Activated naive CD4-positive, alpha-beta T cell treated with anti-CD3 and anti-CD28 coated beads, Interleukin-2, amount 50 U/mL, for 16 hours (primary cell): ENCODE data around the gene NUP214.

Source experiments
- DNase-seq: peaks from one replicate; pipeline ENCODE4 v3.0.0-alpha.2; 2020

NUP214 gene

DNA sequence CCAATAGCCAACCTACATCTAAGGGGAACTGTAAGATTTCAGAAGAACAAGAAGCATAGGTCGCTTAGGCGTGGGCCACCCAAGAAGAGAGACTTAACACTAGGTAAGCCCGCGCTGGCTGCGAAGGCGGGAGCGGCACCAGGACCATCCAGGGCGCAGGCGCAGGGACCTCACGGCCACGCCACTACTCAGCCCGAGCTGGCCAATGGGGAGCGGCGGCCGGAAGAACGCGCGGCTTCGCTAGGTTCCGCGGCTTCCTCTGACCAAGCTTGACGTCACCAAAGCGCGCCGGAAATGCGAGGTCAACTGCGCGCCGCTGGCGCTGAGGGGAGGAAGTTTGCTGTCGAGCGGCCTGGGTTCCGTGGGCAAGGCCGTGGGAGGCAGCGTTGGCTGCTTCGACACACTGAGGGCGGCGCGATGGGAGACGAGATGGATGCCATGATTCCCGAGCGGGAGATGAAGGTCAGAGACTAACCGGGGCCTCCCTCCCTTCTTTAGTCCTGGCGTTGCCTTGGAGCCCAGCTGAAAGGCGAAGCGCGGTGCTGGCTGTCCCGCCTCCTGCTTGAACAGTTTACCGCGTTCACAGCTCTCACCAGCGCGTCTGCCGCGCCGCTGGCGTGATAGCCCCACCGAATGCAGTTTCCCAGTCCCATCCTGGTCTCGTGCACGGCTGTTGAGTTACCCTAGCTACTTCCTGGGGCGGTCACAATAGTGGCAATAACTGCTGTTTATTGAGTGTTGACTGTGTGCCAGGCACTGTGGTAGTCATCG lies at the start of gene NUP214:
Gene NUP214 (plus strand): TSS at position 299 of the 771 bp plus-strand sequence. CDS start 119 bp downstream, at position 418.
- DNase-seq = peak; percentile 100

DNA sequence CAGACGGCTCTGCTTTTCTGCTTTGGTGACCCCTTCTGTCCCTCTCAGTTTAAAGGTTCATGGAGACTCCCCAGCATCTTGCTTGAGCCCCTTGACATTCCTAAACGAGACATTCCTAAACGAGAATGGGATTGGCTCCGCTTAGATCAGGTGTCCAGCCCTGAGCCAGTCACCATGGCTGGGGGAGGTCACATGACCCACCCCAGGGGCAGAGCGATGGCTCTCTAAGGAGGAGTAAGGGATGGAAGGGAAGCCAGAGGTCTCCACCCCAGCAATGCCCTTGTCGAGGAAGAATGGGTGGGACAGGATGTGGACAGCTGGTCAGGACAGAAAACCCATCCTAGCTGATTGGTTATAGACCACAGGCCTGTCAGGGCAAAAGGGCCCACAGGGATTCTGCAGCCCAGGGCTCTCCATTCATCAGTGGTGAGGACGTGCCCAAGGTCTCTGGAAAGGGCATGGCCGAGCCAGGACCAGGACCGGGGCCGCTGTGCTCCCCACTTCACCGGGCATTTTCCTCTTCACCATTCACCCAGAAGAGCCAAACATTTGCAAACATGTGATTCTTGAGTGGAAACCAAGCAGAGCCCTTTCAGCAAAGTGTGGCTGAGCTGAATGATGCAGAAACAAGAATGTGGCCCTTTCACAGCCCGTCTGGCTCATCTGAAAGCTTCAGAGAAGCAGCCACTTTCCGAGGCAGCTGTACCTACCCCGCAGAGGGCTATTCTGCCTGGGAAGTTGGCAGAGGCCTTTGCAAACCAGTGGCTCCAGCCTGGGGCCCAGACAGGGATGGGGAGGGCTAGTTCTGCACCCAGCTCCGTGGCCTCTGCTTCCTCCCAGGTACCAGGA lies 48.8 kb upstream of the NUP214 start:
- no peak for DNase-seq

DNA sequence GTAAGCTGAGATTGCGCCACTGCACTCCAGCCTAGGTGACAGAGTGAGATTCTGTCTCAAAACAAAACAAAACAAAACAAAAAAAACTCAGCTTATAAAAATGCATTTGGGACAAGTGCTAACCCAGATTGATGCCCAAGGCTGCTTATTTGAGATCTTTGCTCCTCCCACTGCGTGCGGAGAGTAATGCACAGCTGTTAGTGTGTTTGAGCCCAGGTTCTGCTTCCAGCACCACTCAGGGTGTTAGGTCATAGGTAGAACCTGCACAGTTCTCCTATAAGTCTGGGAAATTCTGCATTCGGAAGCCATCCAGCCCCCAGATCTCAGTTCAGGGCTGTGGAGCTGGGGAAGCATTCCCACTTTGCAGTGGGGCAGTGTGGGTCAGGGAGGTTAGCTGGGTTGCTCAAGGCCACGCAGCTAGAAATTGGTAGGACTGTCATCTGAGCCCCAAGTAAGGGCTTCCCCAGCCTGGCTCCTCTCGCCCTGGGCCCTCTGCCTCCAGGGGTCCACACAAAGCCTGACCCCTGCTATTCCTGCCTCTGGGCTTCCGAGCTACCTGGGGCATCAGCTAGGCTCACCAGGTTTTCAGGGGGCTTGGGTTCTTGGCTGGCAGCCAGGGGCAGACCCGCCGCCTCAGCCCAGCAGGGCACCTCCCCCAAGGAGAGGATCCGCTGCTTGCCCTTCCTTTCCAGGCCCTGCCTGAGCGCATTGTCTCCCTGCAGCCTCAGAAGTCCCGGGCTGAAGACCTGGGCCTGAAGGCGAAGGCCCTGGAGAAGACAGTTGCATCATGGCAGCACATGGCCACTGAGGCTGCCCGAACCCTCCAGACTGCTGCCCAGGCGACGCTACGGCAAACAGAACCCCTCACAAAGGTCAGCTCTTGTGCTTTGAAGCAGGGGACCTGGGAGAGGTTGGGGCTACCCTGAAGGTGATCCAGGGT lies 46.7 kb upstream of the NUP214 start:
- DNase-seq = no peak

DNA sequence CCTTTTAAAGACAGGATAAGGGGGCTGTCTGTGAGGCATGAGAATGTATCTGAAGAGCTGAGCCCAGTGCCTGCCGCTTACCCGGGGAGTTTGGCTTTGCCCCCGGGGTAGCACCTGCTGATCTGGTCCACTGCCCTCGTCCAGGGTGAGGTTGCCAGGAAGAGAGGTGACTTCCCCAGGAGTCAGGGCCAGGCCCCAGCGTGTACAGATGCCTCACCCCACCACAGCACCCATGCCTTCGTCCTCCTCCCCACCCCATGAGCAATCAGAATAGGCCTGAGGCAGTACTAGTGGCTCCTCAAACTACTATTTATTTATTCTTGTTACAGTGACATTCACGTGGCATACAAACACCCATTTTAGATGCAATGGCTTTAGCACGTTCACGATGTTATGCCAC lies 44.8 kb upstream of the NUP214 start:
- no peak for DNase-seq

GRCh38 chr9:131081868-131082267 lies 43.5 kb upstream of the NUP214 start:
- no peak for DNase-seq

DNA sequence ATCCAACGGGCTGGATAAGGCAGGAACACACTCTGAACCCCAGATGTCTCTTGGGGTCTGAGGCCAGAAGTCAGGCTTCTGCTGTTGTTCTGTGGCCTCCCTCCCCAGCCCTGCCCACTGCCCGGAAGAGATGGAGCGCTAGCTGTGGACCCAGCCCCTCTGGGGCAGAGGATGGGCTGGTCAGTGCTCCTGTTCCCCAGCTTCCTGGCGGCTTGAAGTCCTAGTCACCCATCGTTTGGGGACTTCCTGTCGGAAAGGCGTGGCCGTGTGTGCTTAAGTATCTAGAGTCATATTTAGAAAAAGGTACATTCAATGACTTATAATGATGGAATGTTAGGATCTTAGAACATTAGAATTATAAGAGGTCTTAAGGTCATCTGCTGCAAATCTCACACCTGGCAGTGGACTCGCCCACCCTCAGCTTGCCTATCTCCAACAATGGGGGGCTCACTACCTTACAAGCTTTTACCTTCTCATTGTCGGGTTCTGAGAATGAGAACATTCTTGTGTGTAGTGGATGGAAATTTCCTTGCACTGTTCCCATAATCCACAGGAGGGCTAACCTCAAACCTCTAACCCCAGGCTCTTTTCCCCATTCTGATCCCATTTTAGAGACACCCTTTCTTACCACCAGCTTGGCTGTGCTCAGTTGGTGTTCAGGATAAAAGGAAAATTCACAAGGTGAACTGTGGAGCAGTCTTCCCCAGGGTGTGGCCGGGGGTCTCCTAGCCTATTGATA lies 42.4 kb upstream of the NUP214 start:
- no peak for DNase-seq

DNA sequence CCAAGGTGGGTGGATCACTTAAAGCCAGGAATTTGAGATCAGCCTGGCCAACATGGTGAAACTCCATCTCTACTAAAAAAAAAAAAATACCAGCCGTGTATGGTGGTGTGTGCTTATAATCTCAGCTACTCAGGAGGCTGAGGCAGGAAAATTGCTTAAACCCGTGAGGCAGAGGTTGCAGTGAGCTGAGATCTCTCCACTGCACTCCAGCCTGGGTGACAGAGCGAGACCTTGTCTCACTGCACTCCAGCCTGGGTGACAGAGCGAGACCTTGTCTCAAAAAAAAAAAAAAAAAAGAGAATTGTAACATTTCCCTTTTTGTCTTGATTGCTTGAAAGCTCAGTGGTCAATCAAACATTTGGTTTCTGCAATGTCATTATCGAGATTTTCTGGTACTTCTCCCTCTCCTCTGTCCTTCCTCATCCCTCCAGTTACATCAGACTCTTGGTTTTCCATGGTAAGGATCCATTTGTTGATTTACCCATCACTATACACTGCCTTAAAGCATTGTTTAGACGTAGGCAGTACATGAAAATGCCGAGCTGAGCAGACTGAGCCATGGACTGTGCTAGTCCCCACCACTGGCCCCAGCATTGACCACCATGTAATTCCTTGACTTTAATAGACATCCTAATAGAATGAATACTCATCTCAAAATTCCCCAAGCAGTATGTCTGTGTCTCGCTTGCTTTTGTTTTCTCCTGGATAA lies 40.6 kb upstream of the NUP214 start:
- DNase-seq = no peak

GRCh38 chr9:131085370-131086122 lies 39.8 kb upstream of the NUP214 start:
- no peak for DNase-seq

GRCh38 chr9:131087354-131087893 lies 38.0 kb upstream of the NUP214 start:
- no peak for DNase-seq

GRCh38 chr9:131090025-131090787 lies 35.2 kb upstream of the NUP214 start:
- DNase-seq = no peak

GRCh38 chr9:131091352-131091992 lies 33.9 kb upstream of the NUP214 start:
- DNase-seq = no peak

GRCh38 chr9:131092030-131092429 lies 33.4 kb upstream of the NUP214 start:
- DNase-seq = no peak

DNA sequence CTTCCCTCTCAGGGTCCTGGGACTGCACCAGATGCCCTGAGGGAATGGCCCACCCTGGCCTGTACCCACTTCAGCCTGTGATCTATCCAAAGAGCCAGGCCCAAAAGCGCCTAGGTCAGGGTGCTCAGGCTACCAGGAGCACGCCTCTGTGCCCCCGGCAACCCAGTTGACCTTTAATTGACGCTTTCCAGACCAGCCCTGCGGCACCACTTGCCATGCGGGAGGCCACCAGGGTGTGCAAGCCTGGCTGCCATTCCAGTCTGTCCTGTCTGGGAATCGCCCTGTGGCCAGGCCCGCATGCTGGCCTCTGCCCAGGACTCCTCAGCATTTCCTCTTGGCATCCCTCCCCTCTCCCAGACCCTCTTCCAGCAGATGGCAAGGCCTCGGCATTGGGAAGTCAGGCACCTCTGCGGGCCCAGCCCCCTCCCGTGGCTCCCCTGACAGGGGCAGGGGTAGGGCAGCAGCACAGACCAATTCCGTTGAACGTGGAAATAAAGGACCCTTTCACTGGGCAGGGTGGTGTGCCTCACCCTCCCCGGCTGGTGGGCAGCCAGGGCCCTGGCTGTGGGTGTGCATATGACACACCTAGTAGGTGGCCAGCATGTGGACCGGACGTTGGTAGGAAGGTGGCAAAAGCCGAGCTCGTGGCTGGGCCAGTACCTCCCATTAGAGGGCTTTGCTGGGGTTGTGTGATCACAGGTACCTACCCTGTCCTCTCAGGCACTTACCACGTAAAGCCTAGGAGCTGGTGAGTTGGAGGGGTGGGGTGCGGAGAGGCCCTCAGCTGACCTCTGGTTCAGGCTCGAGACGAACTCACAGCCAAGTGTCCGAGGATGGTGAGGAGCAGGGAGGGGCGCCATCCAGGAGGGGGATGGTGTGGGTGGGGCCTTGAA lies 32.6 kb upstream of the NUP214 start:
- DNase-seq = no peak

GRCh38 chr9:131094015-131094414 lies 31.4 kb upstream of the NUP214 start:
- DNase-seq = no peak

GRCh38 chr9:131094622-131095021 lies 30.8 kb upstream of the NUP214 start:
- DNase-seq = no peak

GRCh38 chr9:131095666-131096268 lies 29.6 kb upstream of the NUP214 start:
- no peak for DNase-seq

GRCh38 chr9:131096269-131097125 lies 28.9 kb upstream of the NUP214 start, which contains the start of gene AIF1L:
Gene AIF1L, plus strand, starts transcription at chr9:131096531. Its CDS starts 99 bp downstream, at chr9:131096630.
- DNase-seq = peak; percentile 28
